ENCODE measurements around the gene TAB2.

DNA sequence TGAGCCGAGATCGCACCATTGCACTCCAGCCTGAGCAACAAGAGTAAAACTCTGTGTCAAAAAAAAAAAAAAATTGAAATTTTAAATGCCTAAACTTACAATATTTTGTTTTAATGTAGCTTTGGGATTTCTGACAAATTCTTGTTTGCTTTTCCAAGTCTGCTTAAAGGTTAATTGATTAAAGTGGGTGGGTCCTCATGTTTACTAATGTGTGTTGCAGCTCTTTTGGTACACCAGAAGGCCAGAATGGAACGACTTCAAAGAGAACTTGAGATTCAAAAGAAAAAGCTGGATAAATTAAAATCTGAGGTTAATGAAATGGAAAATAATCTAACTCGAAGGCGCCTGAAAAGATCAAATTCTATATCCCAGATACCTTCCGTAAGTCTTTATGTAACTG, 79.9 kb downstream of the TAB2 start:
- TF ChIP-seq, protein P1, sequence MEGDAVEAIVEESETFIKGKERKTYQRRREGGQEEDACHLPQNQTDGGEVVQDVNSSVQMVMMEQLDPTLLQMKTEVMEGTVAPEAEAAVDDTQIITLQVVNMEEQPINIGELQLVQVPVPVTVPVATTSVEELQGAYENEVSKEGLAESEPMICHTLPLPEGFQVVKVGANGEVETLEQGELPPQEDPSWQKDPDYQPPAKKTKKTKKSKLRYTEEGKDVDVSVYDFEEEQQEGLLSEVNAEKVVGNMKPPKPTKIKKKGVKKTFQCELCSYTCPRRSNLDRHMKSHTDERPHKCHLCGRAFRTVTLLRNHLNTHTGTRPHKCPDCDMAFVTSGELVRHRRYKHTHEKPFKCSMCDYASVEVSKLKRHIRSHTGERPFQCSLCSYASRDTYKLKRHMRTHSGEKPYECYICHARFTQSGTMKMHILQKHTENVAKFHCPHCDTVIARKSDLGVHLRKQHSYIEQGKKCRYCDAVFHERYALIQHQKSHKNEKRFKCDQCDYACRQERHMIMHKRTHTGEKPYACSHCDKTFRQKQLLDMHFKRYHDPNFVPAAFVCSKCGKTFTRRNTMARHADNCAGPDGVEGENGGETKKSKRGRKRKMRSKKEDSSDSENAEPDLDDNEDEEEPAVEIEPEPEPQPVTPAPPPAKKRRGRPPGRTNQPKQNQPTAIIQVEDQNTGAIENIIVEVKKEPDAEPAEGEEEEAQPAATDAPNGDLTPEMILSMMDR (IDR thresholded peaks at IDR 0.05; ENCODE audit: extremely low read depth in 1 of 2, insufficient read depth in 1 of 2, low read depth in 1 of 2, low read length in 2 of 2), result no peak
- TF ChIP-seq, protein P2, sequence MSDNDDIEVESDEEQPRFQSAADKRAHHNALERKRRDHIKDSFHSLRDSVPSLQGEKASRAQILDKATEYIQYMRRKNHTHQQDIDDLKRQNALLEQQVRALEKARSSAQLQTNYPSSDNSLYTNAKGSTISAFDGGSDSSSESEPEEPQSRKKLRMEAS (IDR thresholded peaks at IDR 0.05; ENCODE audit: insufficient read depth, insufficient read length), result no peak
- TF ChIP-seq POLR2AphosphoS5 (IDR thresholded peaks at IDR 0.05; ENCODE audit: insufficient read depth, low read depth, low read length) (no peak), POLR2A (IDR thresholded peaks at IDR 0.05; ENCODE audit: low read depth, low read length) (no peak), JUN (IDR thresholded peaks at IDR 0.05; ENCODE audit: borderline replicate concordance, insufficient read depth, insufficient read length, low read depth) (no peak), EZH2 (IDR thresholded peaks at IDR 0.05; ENCODE audit: borderline replicate concordance, low read depth, low read length, severe bottlenecking) (no peak), MYC (IDR thresholded peaks at IDR 0.05; ENCODE audit: low read depth, low read length) (no peak), GATA2 (IDR thresholded peaks at IDR 0.05; ENCODE audit: insufficient read depth, insufficient read length, low read depth, low read length) (no peak), FOS (IDR thresholded peaks at IDR 0.05; ENCODE audit: borderline replicate concordance, insufficient read depth, low read length) (no peak)

All from endothelial cell of umbilical vein (primary cell).